HG02943 (cell line): ENCODE measurements around the gene SP110.
"Not testable (repeated sequence)": the region's sequence is repeated elsewhere in the genome, so short reads cannot be mapped to it uniquely, and the experiment has no call there.

Experiments used
- ATAC-seq: cut with Tn5 transposase; IDR thresholded peaks from one replicate; pipeline ENCODE4 v1.9.1; 2021; ENCODE audit warnings: mild to moderate bottlenecking, low read depth, moderate library complexity; ENCODE audit not compliant: unreplicated experiment

SP110 gene

DNA sequence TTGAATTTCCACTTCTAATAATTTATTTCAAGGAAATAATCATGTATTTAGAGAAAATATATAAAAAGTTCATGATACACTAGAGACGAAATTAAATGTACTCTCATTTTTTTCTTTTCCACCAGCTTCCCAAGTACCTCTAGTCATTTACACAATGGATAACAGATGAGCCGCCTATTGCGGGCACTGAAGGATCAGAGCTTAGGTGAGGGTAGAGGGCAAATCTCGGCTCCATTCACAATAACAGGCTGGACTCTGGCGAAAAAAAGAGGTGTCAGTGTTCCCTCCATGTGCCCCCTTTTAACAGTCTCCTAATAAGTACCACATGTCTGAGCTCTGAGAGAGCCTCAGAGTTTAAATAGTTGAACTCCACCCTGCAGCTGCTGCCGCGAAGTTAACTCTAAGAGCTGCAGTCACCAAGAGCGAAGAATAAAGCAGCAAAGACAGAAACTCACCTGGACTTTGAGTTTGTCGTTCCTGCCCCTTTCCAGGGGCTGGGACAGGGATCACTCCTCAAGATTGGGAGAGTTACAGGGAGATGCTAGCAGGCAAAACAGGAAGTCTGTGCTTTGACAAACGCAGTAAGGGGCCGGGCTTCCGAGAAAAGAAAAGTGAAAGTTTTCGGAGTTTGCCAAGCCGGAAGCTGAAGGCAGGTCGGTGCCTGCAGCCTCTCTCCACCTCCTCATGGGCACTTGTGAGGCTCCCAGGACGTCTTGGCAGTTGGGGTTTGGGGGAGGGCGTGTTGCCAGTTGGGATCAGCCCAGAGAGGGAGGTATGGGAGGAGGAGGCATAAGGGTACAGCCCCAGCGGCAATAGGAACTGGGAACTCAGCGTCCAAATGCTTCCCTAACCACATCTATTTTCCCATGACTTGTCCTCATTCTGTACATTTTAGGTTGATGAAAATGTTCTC, at the start of gene SP110:
TSS of gene SP110 (minus strand) at position 566 of the 913 bp plus-strand sequence. CDS start 3,057 bp downstream, outside the sequence.
- no peak for ATAC-seq

DNA sequence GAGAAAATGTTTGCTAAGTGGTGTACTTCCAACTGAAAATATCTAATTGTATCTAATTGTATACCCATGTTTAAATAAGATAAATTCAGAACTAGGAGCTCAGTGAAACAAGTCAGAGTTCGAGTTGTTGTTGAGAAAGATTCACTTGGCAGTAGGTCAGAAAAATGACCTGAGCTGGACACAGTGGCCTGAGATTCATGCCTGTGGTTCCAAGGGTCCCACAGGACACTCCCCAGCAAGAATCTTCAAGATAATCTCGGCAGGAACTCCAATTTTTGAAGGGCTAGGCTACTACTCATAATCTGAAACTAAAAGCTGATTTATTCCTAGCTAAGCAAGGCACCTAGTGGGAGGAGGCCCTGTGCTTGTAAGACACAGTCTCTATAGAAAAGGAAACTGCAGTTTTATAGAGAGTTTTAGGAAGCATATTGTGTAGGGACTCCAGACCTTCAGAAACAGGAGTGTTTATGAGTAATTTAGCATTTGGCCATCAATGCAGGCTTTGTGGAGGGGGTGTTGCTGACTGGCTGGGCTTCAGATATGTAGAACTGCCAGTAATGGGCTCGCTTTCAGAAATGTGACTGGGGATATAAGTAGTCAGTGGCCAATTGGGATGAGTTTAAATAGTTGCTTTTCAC, 48.9 kb upstream of the SP110 start:
- ATAC-seq: no peak

DNA sequence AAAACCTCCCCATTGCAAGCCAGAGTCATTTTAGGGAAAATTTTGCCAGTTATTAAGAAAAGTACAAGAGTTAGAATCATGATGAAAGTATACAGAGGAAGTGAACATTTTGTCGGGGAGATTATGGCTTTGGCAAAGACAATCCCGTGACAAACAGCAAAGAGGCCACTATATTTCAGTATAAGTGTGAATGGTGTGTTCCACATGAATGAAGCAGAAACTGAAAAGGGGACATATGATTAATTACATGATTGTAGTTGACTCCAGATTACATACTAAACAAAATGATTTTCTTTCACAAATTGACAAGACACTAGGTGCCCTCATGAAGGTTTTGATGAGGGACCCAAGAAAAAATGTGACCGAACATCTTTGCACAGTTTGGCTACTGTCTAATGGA, 47.8 kb upstream of the SP110 start:
- peak; percentile 67 for ATAC-seq

DNA sequence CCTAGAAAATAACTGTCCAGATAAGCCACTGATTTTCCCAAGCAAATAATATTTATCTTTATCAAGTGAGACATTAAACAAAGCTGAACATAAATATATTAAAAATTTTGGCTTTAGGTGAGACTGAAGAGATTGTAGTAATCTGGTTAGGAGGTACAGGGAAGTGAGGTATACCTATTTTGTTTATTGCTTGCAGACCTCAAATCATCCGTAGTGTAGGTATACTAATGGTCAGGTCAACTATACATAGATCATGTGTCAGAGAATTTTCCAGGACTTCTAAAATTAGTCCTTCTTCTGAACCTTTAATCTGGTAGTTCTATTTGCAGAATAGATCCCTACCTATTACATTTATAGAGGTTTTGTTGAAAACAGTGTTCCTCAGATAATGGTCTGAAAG, 47.3 kb upstream of the SP110 start:
- ATAC-seq: peak; percentile 20

DNA sequence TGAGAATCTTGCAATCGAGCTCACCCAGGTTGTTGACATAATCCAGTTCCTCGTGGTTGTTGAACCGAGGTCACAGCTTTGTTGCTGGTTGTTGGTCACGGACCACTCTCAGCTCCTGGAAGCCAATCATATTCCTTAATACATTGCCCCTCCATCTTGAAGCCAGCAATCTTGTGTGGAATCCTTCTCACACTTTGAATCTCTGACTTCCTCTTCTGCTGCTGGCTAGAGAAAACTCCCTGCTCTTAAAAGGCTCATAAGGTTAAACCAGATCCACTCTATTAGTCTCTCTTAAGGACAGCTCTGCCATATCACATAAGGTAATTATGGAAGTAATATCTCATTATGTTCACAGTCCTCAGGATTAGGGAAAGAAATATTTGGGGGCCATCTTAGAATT, 46.9 kb upstream of the SP110 start:
- no peak for ATAC-seq

DNA sequence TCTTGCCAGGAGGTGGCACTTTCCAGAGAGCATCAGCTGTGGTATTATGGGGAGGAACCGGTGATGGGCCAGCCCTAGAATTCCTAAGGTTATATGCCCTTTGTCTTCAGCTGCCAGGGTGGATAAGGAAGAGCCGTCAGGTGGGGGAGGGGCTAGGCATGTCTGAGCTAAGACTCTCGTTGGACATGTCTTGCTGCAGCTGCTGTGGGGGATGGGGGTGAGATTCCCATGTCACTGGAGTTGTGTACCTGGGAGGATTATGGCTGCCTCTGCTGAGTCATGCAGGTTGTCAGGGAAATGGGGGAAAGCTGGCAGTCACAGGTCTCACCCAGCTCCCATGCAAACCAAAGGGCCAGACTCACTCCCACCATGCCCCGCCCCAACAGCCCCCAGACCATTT, 45.2 kb upstream of the SP110 start:
- not testable (repeated sequence) for ATAC-seq

DNA sequence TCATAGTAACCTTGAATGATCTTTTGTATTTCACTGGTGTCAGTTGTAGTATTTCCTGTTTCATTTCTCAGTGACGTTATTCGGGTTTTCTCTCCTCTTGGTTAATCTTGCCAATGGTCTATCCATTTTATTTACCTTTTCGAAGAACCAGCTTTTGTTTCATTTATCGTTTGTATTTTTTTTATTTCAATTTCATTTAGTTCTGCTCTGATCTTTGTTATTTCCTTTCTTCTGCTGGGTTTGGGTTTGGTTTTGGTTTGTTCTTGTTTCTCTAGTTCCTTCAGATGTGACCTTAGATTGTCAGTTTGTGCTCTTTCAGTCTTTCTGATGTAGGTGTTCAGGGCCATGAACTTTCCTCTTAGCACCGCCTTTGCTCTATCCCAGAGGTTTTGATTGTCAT, 42.5 kb upstream of the SP110 start:
- no peak for ATAC-seq

DNA sequence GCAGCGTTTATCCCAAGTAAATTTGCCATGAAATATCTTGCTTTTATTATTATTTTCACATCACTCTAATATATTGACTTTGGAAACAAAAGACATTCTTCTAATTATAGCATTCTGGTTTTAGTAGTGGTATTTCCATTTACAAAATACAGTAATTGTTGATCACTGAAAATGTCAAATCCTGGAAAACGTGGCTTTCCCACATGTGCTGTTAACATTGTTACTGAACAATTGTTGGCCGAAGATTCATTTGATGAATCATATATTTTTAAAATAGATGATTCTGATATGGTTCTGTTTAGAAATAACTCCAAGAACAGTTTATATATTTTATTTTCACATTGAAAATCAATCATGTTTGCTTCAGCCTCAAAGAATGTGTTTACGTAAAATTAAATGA, 38.7 kb upstream of the SP110 start:
- no peak for ATAC-seq

DNA sequence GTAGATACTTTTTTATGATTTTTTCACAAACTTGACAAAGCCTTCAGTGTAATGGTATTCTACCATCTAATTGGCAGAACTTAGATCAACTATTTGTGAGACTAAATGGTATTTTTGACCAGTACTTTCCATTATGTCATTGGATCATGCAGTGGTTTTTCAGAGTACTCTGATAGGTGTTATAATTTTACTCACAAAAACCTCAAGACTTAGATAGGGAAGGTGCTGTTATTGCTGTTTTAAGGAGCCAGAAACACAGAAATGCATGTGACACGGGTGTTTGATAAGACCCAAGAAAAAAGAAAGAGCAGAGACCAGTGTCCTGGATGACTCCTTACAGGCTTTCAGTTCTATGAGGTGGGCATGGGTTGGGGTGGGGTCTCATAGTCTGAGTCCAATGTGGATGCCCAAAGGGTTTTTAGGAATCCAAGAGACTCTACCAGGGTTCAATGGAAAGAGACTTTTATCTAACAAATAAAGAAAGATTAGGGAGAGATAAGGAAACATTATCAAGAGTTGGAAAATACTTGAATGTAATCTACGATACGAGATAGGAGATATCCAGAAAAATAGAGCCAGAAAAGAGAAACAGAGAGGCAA, 37.0 kb upstream of the SP110 start:
- no peak for ATAC-seq

DNA sequence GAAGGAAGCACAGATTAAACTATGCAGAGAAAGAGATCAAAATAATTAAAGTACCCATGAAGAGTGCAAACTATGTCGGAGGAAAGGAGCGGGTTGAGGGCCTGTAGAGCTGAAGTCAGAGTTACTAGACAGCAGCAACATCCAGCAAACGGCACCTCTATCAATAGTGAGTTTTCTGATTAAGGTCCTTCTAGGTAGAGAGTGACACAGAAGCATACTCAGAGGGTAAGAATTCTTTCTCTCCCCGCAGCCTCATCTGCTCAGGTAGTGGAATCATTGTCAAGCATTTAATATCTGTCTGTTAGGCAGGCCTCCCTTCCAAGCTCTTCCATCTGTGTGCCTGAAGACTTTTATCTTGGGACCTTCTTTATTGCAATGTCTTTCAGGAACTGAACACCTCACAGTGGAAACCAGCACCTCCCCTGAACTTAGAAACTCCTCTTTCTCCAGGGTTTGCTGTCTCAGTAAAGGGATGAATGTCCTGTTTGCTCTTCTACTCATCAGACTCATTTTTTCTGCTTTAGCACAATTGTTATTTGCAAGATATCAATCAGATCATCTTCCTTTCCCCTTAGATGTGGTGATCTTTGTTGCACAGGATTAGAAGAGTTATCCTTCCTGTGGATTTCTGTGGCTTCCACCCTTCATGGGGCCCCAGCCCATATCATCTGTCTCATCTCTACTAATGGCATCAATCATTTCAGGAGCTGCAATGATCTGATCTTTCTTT, 34.5 kb upstream of the SP110 start:
- ATAC-seq: no peak

DNA sequence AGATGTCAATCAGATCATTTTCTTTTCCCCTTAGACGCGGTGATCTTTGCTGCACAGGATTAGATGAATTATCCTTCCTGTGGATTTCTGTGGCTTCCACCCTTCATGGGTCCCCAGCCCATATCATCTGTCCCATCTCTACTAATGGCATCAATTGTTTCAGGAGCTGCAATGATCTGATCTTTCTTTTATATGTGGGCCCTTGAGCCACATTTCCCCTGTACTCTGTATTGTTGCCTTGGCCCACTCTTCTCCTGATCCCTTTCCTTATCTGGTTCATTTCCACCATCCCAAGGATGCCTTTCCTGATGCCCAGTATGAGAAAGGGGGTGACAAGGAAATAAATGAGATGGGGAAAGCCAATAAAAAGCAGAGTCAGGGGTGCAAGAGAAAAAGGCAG, 30.4 kb upstream of the SP110 start:
- ATAC-seq: no peak

DNA sequence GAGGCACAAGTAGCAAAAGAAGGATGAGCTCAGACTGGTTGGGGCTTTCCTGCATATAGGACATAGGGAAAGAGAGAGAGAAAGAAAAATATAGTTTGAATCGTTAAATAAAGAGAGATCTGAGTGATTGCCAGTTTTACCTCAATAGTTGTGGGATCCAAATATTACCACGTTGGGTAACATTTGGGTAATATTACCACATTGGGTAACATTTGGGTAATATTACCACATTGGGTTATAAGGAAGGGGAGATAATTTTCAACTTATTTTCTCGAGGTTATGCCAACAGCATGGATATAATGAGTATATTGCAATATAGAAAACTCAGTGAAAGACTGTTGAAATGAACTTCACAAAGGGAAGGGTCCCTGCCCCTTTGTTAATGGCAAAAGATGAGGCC, 26.4 kb upstream of the SP110 start:
- no peak for ATAC-seq

DNA sequence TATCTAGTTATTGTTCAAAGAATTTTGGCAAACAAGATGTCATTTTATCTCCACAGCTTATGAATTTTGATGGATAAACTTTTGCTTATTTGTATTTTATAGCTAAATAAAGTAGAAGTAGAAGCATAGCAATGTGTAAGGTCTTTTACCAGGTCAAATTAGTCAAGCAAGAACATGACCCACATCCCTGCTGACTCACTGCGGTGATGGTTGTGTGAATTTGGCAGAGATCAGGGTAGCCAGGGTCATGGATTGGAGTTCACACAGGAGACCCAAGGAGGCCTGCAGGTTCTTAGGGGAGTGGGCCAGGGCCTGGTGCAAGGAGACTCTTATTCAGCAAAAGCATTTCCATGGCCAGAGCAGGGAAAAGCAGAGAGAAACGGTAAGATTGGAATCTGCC, 24.4 kb upstream of the SP110 start:
- ATAC-seq: no peak

DNA sequence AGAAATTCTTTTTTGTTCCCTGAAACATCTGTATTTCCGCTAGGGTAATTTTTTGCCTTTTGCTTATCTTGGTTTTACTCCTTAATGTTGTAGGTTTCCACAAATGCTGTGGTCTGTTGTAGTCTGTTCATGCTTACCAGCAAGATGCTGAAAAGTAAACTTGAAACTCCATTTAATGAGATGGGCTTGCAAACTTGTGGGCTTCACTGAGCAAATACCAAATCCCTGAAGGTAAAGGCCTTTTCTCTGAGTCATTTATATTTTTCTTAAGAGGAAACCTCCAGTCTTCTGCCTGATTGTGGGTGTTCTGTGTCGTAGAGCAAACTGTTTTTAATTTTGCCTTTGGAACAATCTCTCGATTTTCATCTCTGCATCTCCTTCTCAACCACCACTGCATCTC, 15.1 kb upstream of the SP110 start:
- no peak for ATAC-seq

DNA sequence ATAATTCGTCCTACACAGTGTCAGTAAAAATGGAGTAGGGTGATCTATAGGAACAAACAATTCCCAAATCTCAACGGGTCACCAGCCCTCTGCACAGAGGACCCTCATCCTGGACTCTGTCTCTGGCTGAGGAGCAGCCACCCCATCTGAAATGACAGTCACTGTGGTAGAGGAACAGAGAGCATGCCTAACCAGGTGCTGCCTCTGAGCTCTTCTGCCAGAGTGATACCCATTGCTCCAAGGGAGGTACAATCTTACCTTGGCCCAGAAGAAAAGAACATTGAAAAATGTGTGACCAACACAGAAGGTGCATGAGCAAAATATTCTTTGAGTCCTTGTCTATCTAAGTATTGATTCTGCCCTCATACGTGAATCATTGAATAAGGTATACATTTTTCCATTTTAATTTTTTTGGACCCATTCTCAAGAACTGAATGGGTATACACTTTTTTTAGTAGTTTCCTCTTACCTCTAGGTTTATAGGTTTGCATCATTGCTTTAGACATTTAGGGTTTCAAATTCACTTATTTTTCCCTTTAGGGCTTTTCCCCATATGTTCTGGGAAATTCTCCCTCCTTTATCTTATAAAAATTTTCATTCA, 14.4 kb upstream of the SP110 start:
- ATAC-seq: no peak

DNA sequence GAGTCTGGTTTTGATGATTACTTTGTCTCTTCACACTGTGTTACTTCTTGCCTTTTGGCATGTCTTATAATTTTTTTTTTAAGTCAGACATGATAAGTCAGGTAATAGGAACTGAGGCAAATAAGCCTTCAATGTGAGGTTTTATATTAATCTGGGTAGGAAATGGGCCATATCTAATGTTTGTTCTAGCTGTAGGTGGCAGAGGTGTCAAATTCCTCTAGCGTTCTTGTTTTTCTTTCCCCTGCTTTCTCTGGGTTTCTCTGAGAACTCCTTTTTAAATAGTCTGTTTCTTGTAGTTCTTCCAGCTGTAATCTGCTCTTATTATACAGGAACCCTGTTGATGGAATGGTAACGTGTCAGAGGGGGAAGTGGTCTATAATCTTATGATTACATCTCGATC, 11.5 kb upstream of the SP110 start:
- no peak for ATAC-seq

DNA sequence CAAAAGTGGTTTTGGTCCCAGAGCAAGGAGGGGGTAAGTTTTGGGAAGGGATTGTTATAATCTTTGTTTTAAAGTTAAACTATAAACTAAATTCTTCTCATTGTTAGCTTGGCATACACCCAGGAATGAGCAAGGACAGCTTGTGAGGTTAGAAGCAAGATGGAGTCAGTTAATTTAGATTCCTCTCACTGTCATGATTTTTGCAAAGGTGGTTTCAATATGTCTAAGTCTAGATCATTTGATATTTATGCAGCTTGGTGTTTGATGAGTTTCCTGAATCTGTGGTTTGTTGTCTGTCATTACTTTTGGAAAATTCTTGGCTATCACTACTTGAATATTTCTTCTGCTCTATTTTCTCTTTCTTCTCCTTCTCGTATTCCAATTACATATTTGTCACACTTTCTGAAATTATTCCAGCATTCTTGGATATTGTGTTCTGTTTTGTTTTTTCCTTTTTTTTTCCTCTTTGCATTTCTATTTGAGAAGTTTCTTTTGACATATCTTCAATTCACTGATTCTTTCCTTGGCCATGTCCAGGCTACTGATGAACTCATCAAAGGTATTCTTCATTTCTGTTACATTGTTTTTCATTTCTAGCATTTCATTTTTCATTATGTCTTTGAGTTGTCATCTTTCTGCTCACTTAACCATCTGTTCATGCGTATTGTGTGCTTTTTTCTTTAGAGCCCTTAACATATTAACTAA, 10.9 kb upstream of the SP110 start:
- ATAC-seq: no peak

DNA sequence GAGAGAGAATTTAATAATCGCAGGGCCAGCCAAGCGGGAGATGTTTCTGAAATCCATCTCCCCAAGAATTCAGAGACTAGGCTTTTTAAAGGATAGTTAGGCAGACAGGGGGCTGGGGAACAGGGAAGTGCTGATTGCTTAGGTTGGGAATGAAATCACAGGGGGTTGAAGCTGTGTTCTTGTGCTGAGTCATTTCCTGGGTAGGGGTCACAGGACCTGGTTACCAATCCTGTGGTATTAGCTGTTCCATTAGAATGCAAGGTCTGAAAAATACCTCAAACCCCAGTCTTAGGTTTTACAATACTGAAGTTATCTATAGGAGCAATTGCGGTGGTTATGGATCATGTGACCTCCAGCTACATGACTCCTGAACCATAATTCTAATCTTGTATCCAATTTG, 10.3 kb upstream of the SP110 start:
- no peak for ATAC-seq

DNA sequence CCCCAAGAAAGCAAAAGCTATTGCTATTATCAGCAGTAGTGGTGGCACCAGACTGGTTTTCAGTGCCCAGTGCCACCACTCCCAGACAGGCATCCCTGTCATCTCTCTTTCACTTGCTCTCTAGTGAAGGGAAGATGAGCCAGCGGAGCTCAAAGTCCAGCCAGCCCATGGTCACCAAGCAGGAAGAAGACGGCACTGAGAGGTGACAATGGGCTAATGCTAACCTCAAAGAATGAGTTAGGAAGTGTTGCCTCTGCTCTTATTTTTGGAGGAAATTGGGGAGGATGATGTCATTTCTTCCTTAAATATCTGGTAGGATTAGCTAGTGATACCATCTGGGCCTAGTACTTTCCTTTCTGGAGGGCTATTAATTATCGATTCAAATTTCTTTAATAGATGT, 7.4 kb upstream of the SP110 start:
- no peak for ATAC-seq

DNA sequence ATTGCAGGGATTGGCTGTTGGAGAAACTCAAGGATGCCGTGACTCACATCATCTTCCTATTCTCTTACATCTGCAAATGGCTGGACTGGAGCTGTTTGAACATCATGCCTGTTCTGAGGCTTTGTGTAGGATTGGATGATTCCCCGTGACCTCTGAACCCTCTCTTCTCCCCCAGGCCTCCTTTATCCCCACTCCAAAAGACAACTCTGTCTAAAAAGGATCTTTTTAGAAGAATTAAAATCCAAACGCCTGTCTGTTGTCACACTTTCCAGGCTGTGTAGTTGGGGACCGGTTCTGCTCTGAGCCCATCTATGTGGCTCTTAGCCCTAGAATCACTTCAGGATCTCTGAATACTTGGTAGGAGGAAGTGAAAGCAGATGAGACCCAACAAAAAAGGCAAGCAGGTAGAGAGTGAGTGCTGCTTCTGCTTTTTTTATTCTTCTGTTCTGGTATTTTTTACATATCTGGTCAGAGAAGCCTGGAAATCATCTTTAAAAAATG, 6.3 kb upstream of the SP110 start:
- ATAC-seq: peak; percentile 65
